Measurements from ENCODE around the gene RNF167. TPM values are rescaled to one million over a fixed set of nuclear protein-coding genes. Genes with fewer than 3 reads are reported as not detected.

The RNF167 gene
- total and polyA plus RNA-seq, 2 experiments from 2014 or later = 19.8 to 36.6 TPM

GRCh38 chr17:4955091-4955490 lies 15.0 kb downstream of the RNF167 start:
- DNase-seq = no peak
- in situ Hi-C loops (cut with MboI) = no loop called here
- Histone ChIP-seq H3K9ac (no peak overlapping the region), H3K27me3 (replicated peaks; ENCODE audit: insufficient read depth) (no peaks in the 10 kb centered on the region), H3K27ac (no peak overlapping the region), H3F3A (ENCODE audit: insufficient read depth) (peaks cover 15% of the 10 kb centered on the region; the same call in 1 of the 2 replicates), H3K9me3 (ENCODE audit: low read depth) (no peaks in the 10 kb centered on the region), H3K36me3 (ENCODE audit: low read depth) (0 out of 2 replicates have a peak, but pooled peaks cover 4% of the 10 kb centered on the region), H3K9me2 (ENCODE audit: insufficient read depth) (no peaks in the 10 kb centered on the region), H3K4me1 (ENCODE audit: insufficient read depth) (peaks cover 13% of the 10 kb centered on the region), H3K79me2 (ENCODE audit: insufficient read depth) (no peaks in the 10 kb centered on the region), H3K4me3 (no peak overlapping the region), H2AFZ (no peak overlapping the region), H3K4me2 (ENCODE audit: unreplicated experiment) (no peak overlapping the region), H4K20me1 (ENCODE audit: insufficient read depth) (no peaks in the 10 kb centered on the region)
- TF ChIP-seq EZH2phosphoT487 (IDR thresholded peaks at IDR 0.05; ENCODE audit: insufficient read depth, low read depth) (no peak), EZH2 (IDR thresholded peaks at IDR 0.05; ENCODE audit: insufficient read depth, poor library complexity, severe bottlenecking) (no peak)
- 98 to 100% methylated on average over 6 to 8 of the region's 8 CpGs for WGBS, 2 experiments (ENCODE audit: low coverage in 1 of 2, low lambda C conversion rate in 2 of 2, missing lambda C conversion rate in 2 of 2)

DNA sequence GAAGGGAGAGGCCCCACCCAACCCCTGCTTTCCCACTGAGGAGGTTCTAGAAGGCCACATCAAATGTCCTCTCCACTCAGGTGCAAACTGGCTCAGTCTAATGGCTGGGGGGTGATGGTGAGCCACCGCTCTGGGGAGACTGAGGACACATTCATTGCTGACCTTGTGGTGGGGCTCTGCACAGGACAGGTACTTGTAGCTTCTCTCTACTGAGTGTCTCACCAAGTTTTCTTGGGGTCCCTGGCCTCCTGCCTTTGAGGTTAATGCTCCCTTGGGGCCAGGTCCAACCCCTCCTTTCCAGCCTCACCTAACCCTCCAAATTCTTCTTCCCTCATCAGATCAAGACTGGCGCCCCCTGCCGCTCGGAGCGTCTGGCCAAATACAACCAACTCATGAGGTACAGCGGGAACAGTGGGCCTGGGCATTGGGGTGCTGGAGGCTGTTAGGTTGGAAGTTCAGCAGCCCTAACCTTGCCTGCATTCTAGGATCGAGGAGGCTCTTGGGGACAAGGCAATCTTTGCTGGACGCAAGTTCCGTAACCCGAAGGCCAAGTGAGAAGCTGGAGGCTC lies 16.5 kb downstream of the RNF167 start:
- WGBS, 2 experiments (ENCODE audit: low coverage in 1 of 2, low lambda C conversion rate in 2 of 2, missing lambda C conversion rate in 2 of 2) = 87 to 93% methylated on average over 10 of the region's 10 CpGs
- Histone ChIP-seq H3K27ac (no peak overlapping the region), H3K9me3 (ENCODE audit: low read depth) (no peaks in the 10 kb centered on the region), H3K79me2 (ENCODE audit: insufficient read depth) (no peaks in the 10 kb centered on the region), H3K4me3 (no peak overlapping the region), H2AFZ (no peak overlapping the region), H3K9me2 (ENCODE audit: insufficient read depth) (no peaks in the 10 kb centered on the region), H3F3A (ENCODE audit: insufficient read depth) (peaks cover 10% of the 10 kb centered on the region; the same call in 1 of the 2 replicates), H3K27me3 (replicated peaks; ENCODE audit: insufficient read depth) (no peaks in the 10 kb centered on the region), H3K4me1 (ENCODE audit: insufficient read depth) (peaks cover 13% of the 10 kb centered on the region), H3K4me2 (ENCODE audit: unreplicated experiment) (no peak overlapping the region), H3K9ac (no peak overlapping the region), H3K36me3 (ENCODE audit: low read depth) (peaks cover 14% of the 10 kb centered on the region; the same call in 1 of the 2 replicates), H4K20me1 (ENCODE audit: insufficient read depth) (no peaks in the 10 kb centered on the region)
- TF ChIP-seq EZH2 (IDR thresholded peaks at IDR 0.05; ENCODE audit: insufficient read depth, poor library complexity, severe bottlenecking) (no peak), EZH2phosphoT487 (IDR thresholded peaks at IDR 0.05; ENCODE audit: insufficient read depth, low read depth) (no peak)
- in situ Hi-C loops (cut with MboI) = no loop called here
- DNase-seq = no peak

DNA sequence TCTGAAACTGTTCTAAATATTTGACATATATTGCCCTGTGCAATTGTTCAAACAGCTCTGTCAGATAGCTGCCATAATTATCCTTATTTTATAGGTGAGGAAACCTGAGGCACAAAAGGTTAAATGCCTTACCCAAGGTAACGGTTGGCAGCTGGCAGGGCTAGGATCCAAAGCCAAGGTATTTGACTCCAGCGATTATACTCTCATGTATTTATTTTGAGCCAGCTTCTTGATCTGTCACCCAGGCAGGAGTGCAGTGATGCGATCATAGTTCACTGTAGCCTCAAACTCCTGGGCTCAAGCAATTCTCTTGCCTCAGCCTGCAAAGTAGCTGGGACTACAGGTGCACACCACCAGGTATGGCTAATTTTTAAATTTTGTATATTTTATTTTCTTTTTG lies 18.0 kb downstream of the RNF167 start:
- H3K9ac ChIP-seq = no peak overlapping the region
- H3F3A ChIP-seq (ENCODE audit: insufficient read depth) = peaks cover 7% of the 10 kb centered on the region; the same call in 1 of the 2 replicates
- in situ Hi-C loops (cut with MboI) = no loop called here
- H2AFZ ChIP-seq = no peak overlapping the region
- DNase-seq = no peak
- no peak overlapping the region for H3K27ac ChIP-seq
- peaks cover 14% of the 10 kb centered on the region; the same call in 1 of the 2 replicates for H3K36me3 ChIP-seq (ENCODE audit: low read depth)
- H3K4me3 ChIP-seq = no peak overlapping the region
- TF ChIP-seq EZH2 (IDR thresholded peaks at IDR 0.05; ENCODE audit: insufficient read depth, poor library complexity, severe bottlenecking) (no peak), EZH2phosphoT487 (IDR thresholded peaks at IDR 0.05; ENCODE audit: insufficient read depth, low read depth) (no peak)
- H4K20me1 ChIP-seq (ENCODE audit: insufficient read depth) = no peaks in the 10 kb centered on the region
- H3K4me1 ChIP-seq (ENCODE audit: insufficient read depth) = peaks cover 11% of the 10 kb centered on the region
- H3K79me2 ChIP-seq (ENCODE audit: insufficient read depth) = no peaks in the 10 kb centered on the region
- H3K4me2 ChIP-seq (ENCODE audit: unreplicated experiment) = no peak overlapping the region
- no peaks in the 10 kb centered on the region for H3K27me3 ChIP-seq (replicated peaks; ENCODE audit: insufficient read depth)
- H3K9me3 ChIP-seq (ENCODE audit: low read depth) = no peaks in the 10 kb centered on the region
- no peaks in the 10 kb centered on the region for H3K9me2 ChIP-seq (ENCODE audit: insufficient read depth)
- WGBS, 2 experiments (ENCODE audit: low coverage in 1 of 2, low lambda C conversion rate in 2 of 2, missing lambda C conversion rate in 2 of 2) = 60 to 61% methylated on average over 3 of the region's 3 CpGs

DNA sequence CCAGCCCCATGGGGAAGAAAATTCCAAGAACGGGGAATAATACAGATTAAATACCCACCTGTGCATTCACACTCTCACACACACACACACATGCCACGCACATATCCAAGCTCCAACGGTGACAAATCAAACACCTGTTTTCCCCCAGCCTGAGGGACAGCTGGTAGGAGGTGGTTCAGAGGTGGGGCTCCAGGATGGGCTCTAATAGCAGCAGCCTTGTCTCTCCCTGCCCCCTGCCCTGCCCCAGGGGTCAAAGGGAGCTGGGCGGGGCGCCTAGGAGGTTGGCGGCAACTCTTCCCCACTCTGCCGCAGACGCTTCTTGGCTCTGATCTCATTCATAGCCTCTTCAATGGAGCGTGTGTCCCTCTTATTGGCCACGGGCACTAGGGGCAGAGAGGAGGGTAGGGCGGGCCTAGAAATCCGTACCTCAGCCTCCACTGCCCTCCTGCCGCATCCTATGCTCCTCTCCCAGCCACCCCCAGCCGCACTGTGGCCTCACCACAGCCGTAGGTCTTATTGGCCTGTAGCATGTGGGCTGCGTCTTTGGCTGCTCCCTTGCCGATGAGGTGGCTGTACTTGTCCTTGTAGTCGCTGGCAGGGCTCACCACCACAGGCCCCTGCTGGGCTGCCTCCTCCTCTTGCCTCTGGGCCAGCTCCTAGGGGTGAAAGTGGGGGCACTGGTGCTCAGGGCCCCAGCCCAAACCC lies 19.3 kb downstream of the RNF167 start:
- WGBS, 2 experiments (ENCODE audit: low coverage in 1 of 2, low lambda C conversion rate in 2 of 2, missing lambda C conversion rate in 2 of 2) = 82 to 83% methylated on average over 16 to 18 of the region's 18 CpGs
- H3K36me3 ChIP-seq (ENCODE audit: low read depth) = peaks cover 14% of the 10 kb centered on the region; the same call in 1 of the 2 replicates

More for the DNA sequence above, 19.3 kb downstream of the RNF167 start:
- no peak overlapping the region for H3K9ac ChIP-seq
- 0 out of 2 replicates have a peak, but pooled peaks cover under 1% of the 10 kb centered on the region for H3F3A ChIP-seq (ENCODE audit: insufficient read depth)
- no peaks in the 10 kb centered on the region for H4K20me1 ChIP-seq (ENCODE audit: insufficient read depth)
- DNase-seq = no peak
- no peak overlapping the region for H3K4me3 ChIP-seq
- peaks cover 6% of the 10 kb centered on the region; the same call in 1 of the 2 replicates for H3K79me2 ChIP-seq (ENCODE audit: insufficient read depth)
- no peak overlapping the region for H3K27ac ChIP-seq
- no peak overlapping the region for H3K4me2 ChIP-seq (ENCODE audit: unreplicated experiment)
- TF ChIP-seq EZH2phosphoT487 (IDR thresholded peaks at IDR 0.05; ENCODE audit: insufficient read depth, low read depth) (no peak), EZH2 (IDR thresholded peaks at IDR 0.05; ENCODE audit: insufficient read depth, poor library complexity, severe bottlenecking) (no peak)
- H2AFZ ChIP-seq = no peak overlapping the region
- no peaks in the 10 kb centered on the region for H3K9me3 ChIP-seq (ENCODE audit: low read depth)
- no peaks in the 10 kb centered on the region for H3K4me1 ChIP-seq (ENCODE audit: insufficient read depth)
- H3K9me2 ChIP-seq (ENCODE audit: insufficient read depth) = no peaks in the 10 kb centered on the region
- H3K27me3 ChIP-seq (replicated peaks; ENCODE audit: insufficient read depth) = no peaks in the 10 kb centered on the region
- in situ Hi-C loops (cut with MboI) = no loop called here
